GM12892 (cell line): ENCODE data around the gene AKT1S1.

Experiments
- POLR2A ChIP-seq: IDR thresholded peaks from 2 replicates; pipeline ENCODE4 v1.6.1; 2011; ENCODE audit warnings: low read depth, low read length, control low read depth
- POLR2AphosphoS5 ChIP-seq: IDR thresholded peaks from 2 replicates; pipeline ENCODE4 v1.6.1; 2011; ENCODE audit warnings: low read depth, low read length, control low read depth

DNA sequence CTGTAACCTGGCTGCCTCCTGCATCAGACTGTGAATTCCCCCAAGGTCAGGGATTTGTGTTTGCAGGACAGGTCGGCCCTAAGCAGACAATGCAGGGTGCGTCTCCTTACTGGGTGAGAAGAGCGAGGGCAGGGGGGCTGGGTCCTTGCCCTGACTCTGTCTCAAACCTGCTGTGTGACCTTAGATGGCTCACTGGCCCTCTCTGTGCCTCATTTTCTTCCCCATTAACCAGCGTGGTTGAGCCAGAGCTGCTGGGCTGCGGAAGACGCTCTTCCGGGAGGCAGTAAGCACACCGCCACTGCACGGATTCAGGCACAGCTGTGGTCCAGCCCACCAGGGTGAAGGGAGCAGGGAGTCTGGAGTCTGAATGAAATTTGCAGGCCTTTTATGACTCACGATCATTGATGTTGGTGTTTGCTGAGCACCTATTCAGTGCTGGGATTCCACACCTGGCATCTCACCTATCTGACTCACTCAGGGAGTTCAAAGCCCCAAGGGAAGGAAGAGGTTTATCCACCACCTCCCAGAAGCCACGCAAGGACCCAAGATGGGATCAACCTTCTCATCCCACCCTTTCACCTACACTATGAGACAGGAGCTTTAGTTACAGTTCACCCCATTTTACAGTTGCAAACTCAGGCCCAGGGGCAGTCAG, 2.5 kb downstream of the AKT1S1 start:
- TF ChIP-seq POLR2A (no peak), POLR2AphosphoS5 (no peak)
